Karpas-422 (cell line): ENCODE measurements around the gene KCNK10. TPM values are rescaled to one million over a fixed set of nuclear protein-coding genes. Genes with fewer than 3 reads are reported as not detected.

Experiments
- DNase-seq: peaks from one replicate; pipeline ENCODE4 v3.0.0-alpha.2; 2015
- H2AFZ ChIP-seq: fragments of 200-600 bp; sonication (generic); 2 replicates; pipeline ENCODE4 v1.6.1; 2014; ENCODE audit warnings: antibody characterized with exemption, low read length, mixed read lengths
- H3K27ac ChIP-seq: fragments of 200-600 bp; sonication (generic); 2 replicates; pipeline ENCODE4 v1.5.1; 2014; ENCODE audit warnings: mild to moderate bottlenecking, low read length, moderate library complexity
- H3K27me3 ChIP-seq: fragments of 200-600 bp; sonication (generic); 2 replicates; pipeline ENCODE4 v1.6.1; 2014; ENCODE audit warnings: low read length, mixed read lengths
- H3K36me3 ChIP-seq: fragments of 200-600 bp; sonication (generic); 2 replicates; pipeline ENCODE4 v1.6.1; 2014; ENCODE audit warnings: low read length, mixed read lengths; ENCODE audit not compliant: insufficient read depth
- H3K4me1 ChIP-seq: fragments of 200-600 bp; sonication (generic); 2 replicates; pipeline ENCODE4 v1.6.1; 2014; ENCODE audit warnings: mild to moderate bottlenecking, low read length, mixed read lengths
- H3K4me2 ChIP-seq: fragments of 200-600 bp; sonication (generic); 2 replicates; pipeline ENCODE4 v1.6.1; 2014; ENCODE audit warnings: low read length, low read depth, mild to moderate bottlenecking; ENCODE audit not compliant: poor library complexity, severe bottlenecking
- H3K4me3 ChIP-seq: fragments of 200-600 bp; sonication (generic); 2 replicates; pipeline ENCODE4 v1.5.1; 2014; ENCODE audit warnings: mild to moderate bottlenecking, antibody characterized with exemption, low read length, mixed read lengths
- H3K79me2 ChIP-seq: fragments of 200-600 bp; sonication (generic); 2 replicates; pipeline ENCODE4 v1.6.1; 2014; ENCODE audit warnings: mild to moderate bottlenecking, low read length, mixed read lengths
- H3K9ac ChIP-seq: fragments of 200-600 bp; sonication (generic); 2 replicates; pipeline ENCODE4 v1.6.0; 2014; ENCODE audit warnings: low read length
- H3K9me2 ChIP-seq: fragments of 200-600 bp; sonication (generic), shearing (Covaris generic); replicated peaks from 2 replicates; pipeline ENCODE4 v1.6.0; 2014; ENCODE audit warnings: mild to moderate bottlenecking, low read length, moderate library complexity; ENCODE audit not compliant: insufficient read depth
- H3K9me3 ChIP-seq: fragments of 300-700, 200-600 bp; sonication (generic); 2 replicates; pipeline ENCODE4 v1.6.1; 2014; ENCODE audit warnings: low read length, mixed read lengths
- H4K20me1 ChIP-seq: fragments of 200-600 bp; sonication (generic); 2 replicates; pipeline ENCODE4 v1.6.1; 2014; ENCODE audit warnings: mild to moderate bottlenecking, antibody characterized with exemption, low read length, low read depth; ENCODE audit not compliant: insufficient read depth
- total RNA-seq: library from RNA; depleted of rRNA; stranded (reverse); fragments of >200 nt; shearing (Covaris generic); gene quantifications from 2 replicates; pipeline ENCODE4 v1.2.3, GENCODE V29; 2014; ENCODE audit warnings: low replicate concordance

KCNK10 gene
- total RNA-seq, 1 experiment from 2014 or later = 0.07 TPM

GRCh38 chr14:88196116-88196890 is 126.8 kb downstream of the KCNK10 start:
- Histone ChIP-seq H3K4me2 (no peak overlapping the region), H4K20me1 (no peaks in the 10 kb centered on the region), H3K27me3 (no peaks in the 10 kb centered on the region; the same call in 1 of the 2 replicates), H2AFZ (no peak overlapping the region), H3K9me2 (no peaks in the 10 kb centered on the region), H3K9ac (no peak overlapping the region), H3K79me2 (no peaks in the 10 kb centered on the region), H3K4me3 (no peak overlapping the region), H3K27ac (no peak overlapping the region), H3K4me1 (no peaks in the 10 kb centered on the region; the same call in 1 of the 2 replicates), H3K9me3 (no peaks in the 10 kb centered on the region), H3K36me3 (no peaks in the 10 kb centered on the region)
- DNase-seq = no peak

GRCh38 chr14:88195676-88196075 is 127.4 kb downstream of the KCNK10 start:
- Histone ChIP-seq H2AFZ (no peak overlapping the region), H3K9ac (no peak overlapping the region), H3K4me2 (no peak overlapping the region), H3K9me2 (no peaks in the 10 kb centered on the region), H4K20me1 (no peaks in the 10 kb centered on the region), H3K27ac (no peak overlapping the region), H3K79me2 (no peaks in the 10 kb centered on the region), H3K9me3 (no peaks in the 10 kb centered on the region), H3K4me3 (no peak overlapping the region), H3K27me3 (no peaks in the 10 kb centered on the region; the same call in 1 of the 2 replicates), H3K4me1 (no peaks in the 10 kb centered on the region; the same call in 1 of the 2 replicates), H3K36me3 (no peaks in the 10 kb centered on the region)
- no peak for DNase-seq

GRCh38 chr14:88194531-88194930 is 128.5 kb downstream of the KCNK10 start:
- H3K27me3 ChIP-seq = no peaks in the 10 kb centered on the region; the same call in 1 of the 2 replicates
- H3K27ac ChIP-seq = no peak overlapping the region
- no peaks in the 10 kb centered on the region for H3K79me2 ChIP-seq
- no peak overlapping the region for H3K4me2 ChIP-seq
- H4K20me1 ChIP-seq = no peaks in the 10 kb centered on the region
- H3K9me3 ChIP-seq = no peaks in the 10 kb centered on the region
- no peaks in the 10 kb centered on the region for H3K9me2 ChIP-seq
- no peak overlapping the region for H3K9ac ChIP-seq
- no peaks in the 10 kb centered on the region for H3K36me3 ChIP-seq
- H3K4me1 ChIP-seq = no peaks in the 10 kb centered on the region; the same call in 1 of the 2 replicates
- no peak for DNase-seq
- no peak overlapping the region for H2AFZ ChIP-seq
- no peak overlapping the region for H3K4me3 ChIP-seq

- H3K79me2 ChIP-seq = no peaks in the 10 kb centered on the region
- no peak overlapping the region for H3K27ac ChIP-seq
- H3K9ac ChIP-seq = no peak overlapping the region
- no peaks in the 10 kb centered on the region for H3K36me3 ChIP-seq
- H3K27me3 ChIP-seq = no peaks in the 10 kb centered on the region; the same call in 1 of the 2 replicates
- no peak overlapping the region for H3K4me2 ChIP-seq
- no peak for DNase-seq
- no peak overlapping the region for H2AFZ ChIP-seq
- no peaks in the 10 kb centered on the region for H3K9me2 ChIP-seq
- peaks cover 3% of the 10 kb centered on the region for H3K4me1 ChIP-seq
- no peak overlapping the region for H3K4me3 ChIP-seq
- H3K9me3 ChIP-seq = no peaks in the 10 kb centered on the region
- no peaks in the 10 kb centered on the region for H4K20me1 ChIP-seq
These were observed 131.5 kb downstream of the KCNK10 start for GRCh38 chr14:88191605-88192004.

GRCh38 chr14:88189417-88190191 is 133.5 kb downstream of the KCNK10 start:
- H3K36me3 ChIP-seq = no peaks in the 10 kb centered on the region
- no peaks in the 10 kb centered on the region for H3K9me3 ChIP-seq
- peak; percentile 92 for DNase-seq
- no peaks in the 10 kb centered on the region for H4K20me1 ChIP-seq
- no peaks in the 10 kb centered on the region for H3K79me2 ChIP-seq
- no peak overlapping the region for H2AFZ ChIP-seq
- H3K4me1 ChIP-seq = peaks cover 3% of the 10 kb centered on the region
- H3K27me3 ChIP-seq = no peaks in the 10 kb centered on the region; the same call in 1 of the 2 replicates
- H3K27ac ChIP-seq = no peak overlapping the region
- no peak overlapping the region for H3K4me2 ChIP-seq
- no peak overlapping the region for H3K4me3 ChIP-seq
- H3K9me2 ChIP-seq = no peaks in the 10 kb centered on the region
- H3K9ac ChIP-seq = no peak overlapping the region

GRCh38 chr14:88188745-88189416 is 134.2 kb downstream of the KCNK10 start:
- H3K36me3 ChIP-seq = no peaks in the 10 kb centered on the region
- H3K9me3 ChIP-seq = no peaks in the 10 kb centered on the region
- DNase-seq = no peak
- H3K9ac ChIP-seq = no peak overlapping the region
- peaks cover 3% of the 10 kb centered on the region for H3K4me1 ChIP-seq
- no peak overlapping the region for H3K4me3 ChIP-seq
- H3K4me2 ChIP-seq = no peak overlapping the region
- no peaks in the 10 kb centered on the region for H4K20me1 ChIP-seq
- no peaks in the 10 kb centered on the region for H3K27me3 ChIP-seq
- H3K79me2 ChIP-seq = no peaks in the 10 kb centered on the region
- no peak overlapping the region for H2AFZ ChIP-seq
- H3K27ac ChIP-seq = no peak overlapping the region
- H3K9me2 ChIP-seq = no peaks in the 10 kb centered on the region

- Histone ChIP-seq H3K4me1 (peaks cover 10% of the 10 kb centered on the region), H3K36me3 (no peaks in the 10 kb centered on the region), H2AFZ (no peak overlapping the region), H3K9me3 (no peaks in the 10 kb centered on the region), H3K9me2 (no peaks in the 10 kb centered on the region), H4K20me1 (no peaks in the 10 kb centered on the region), H3K79me2 (no peaks in the 10 kb centered on the region), H3K4me3 (no peak overlapping the region), H3K9ac (no peak overlapping the region), H3K27me3 (no peaks in the 10 kb centered on the region), H3K4me2 (no peak overlapping the region), H3K27ac (no peak overlapping the region)
- DNase-seq = no peak
These were observed 137.2 kb downstream of the KCNK10 start for GRCh38 chr14:88185843-88186242.

GRCh38 chr14:88184956-88185355 is 138.1 kb downstream of the KCNK10 start:
- no peaks in the 10 kb centered on the region for H3K9me2 ChIP-seq
- no peaks in the 10 kb centered on the region for H3K36me3 ChIP-seq
- no peaks in the 10 kb centered on the region for H3K27me3 ChIP-seq
- peaks cover 19% of the 10 kb centered on the region for H3K4me1 ChIP-seq
- DNase-seq = no peak
- no peak overlapping the region for H2AFZ ChIP-seq
- H3K79me2 ChIP-seq = no peaks in the 10 kb centered on the region
- no peak overlapping the region for H3K27ac ChIP-seq
- H3K9me3 ChIP-seq = no peaks in the 10 kb centered on the region
- no peak overlapping the region for H3K4me2 ChIP-seq
- H3K4me3 ChIP-seq = no peak overlapping the region
- H3K9ac ChIP-seq = no peak overlapping the region
- H4K20me1 ChIP-seq = no peaks in the 10 kb centered on the region
